ENCODE results near the gene OR6C2.
"Not testable (repeated sequence)": the region's sequence is repeated elsewhere in the genome, so short reads cannot be mapped to it uniquely, and the experiment has no call there.

OR6C2 gene

GRCh38 chr12:55479136-55479535 lies 35.3 kb downstream of the OR6C2 start:
- not testable (repeated sequence) for DNase-seq

GRCh38 chr12:55484284-55484683 lies 40.4 kb downstream of the OR6C2 start:
- not testable (repeated sequence) for DNase-seq

- no peak for DNase-seq
Measured at GRCh38 chr12:55492078-55492477, 48.2 kb downstream of the OR6C2 start, which contains the start of gene OR6C68. Gene OR6C68 (plus strand): TSS chr12:55492378. CDS start chr12:55492378, 0 bp downstream.

DNA sequence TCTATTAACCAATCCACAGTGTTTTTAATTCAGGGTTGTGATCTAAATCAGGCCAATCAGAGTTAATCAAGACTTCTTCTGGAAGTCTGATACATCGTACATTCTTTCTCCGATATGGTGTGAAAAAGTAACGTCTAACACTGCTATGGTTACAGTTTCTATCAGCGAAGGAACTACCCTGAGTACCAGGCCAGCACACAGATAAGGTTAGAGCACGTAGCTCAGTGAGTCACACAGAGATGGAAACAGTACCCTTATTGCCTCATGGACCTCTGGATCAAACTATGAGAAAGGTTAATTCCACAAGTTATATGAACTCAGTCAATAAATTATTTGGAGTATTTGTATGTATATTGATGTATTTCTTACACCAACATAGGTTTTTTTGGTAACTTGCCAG lies 51.6 kb downstream of the OR6C2 start:
- no peak for DNase-seq

GRCh38 chr12:55499231-55499630 lies 55.4 kb downstream of the OR6C2 start:
- DNase-seq, result no peak

DNA sequence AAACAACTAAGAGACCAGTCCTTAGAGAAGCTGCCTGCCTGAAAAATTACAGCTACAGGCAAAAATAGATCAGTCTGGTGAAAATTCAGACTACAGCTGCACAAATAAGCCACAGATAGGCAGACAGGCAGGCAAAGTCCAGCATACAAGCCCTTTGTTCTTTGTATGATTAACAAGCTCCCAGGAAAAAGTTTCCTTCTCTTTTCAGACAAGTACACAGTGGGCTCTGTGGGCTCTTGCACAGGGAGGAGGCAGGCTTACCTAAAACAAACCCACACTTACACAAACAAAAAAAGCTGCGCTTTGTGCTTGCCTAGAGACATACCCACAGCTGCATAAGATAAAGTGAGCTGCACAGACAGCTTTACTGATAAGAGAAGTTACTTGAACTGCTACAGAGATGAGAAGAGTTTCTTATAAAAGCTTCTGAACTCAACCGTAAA lies 56.0 kb downstream of the OR6C2 start:
- DNase-seq, result no peak

DNA sequence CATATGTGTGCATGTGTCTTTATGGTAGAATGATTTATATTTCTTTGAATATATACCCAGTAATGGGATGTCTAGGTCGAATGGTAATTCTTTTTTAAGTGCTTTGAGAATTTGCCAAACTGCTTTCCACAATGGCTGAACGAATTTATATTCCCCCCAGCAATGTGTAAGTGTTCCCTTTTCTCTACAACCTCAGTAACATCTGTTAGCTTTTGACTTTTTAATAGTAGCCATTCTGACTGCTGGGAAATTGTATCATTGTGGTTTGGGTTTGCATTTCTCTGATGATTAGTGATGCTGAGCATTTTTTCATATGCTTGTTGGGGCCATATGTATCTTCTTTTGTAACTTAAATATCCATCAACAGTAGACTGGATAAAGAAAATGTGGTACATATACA lies 57.7 kb downstream of the OR6C2 start:
- no peak for DNase-seq

All from stimulated activated CD4-positive, alpha-beta T cell treated with anti-CD3 and anti-CD28 coated beads, Interleukin-12 subunit alpha, Interleukin-12 subunit beta, amount 100 ng/mL, for 4 hours (primary cell).